Aorta (tissue), 5 donors: Measurements from ENCODE around the gene IL27RA. TPM values are rescaled to one million over a fixed set of nuclear protein-coding genes. Genes with fewer than 3 reads are reported as not detected.

Experiments used
- ATAC-seq: fragments of 200-7000 bp; cut with Tn5 transposase; one replicate; pipeline ENCODE4 v1.9.1; 2022; ENCODE audit warnings: moderate library complexity; ENCODE audit not compliant: low FRiP score
- DNase-seq, 2 donors: peaks; one replicate each; pipeline ENCODE4 v3.0.0-alpha.2; 2020
- H3K27ac ChIP-seq, 2 donors: one replicate each; pipeline ENCODE4 v1.5.1; 2013; ENCODE audit warnings: low read length in 2 of 2, mild to moderate bottlenecking in 2 of 2, moderate library complexity in 2 of 2, control low read depth in 1 of 2, inconsistent platforms in 1 of 2, low read depth in 1 of 2
- H3K27me3 ChIP-seq, 2 donors: one replicate each; pipeline ENCODE4 v1.6.1; 2013; ENCODE audit warnings: control low read depth in 1 of 2, low read length in 1 of 2, mild to moderate bottlenecking in 1 of 2, moderate library complexity in 1 of 2; ENCODE audit not compliant: insufficient read depth in 2 of 2, control insufficient read depth in 1 of 2
- H3K36me3 ChIP-seq, 2 donors: one replicate each; pipeline ENCODE4 v1.6.1; 2013; ENCODE audit warnings: control low read depth in 1 of 2, low read length in 1 of 2, mild to moderate bottlenecking in 1 of 2; ENCODE audit not compliant: insufficient read depth in 2 of 2, control insufficient read depth in 1 of 2
- H3K4me1 ChIP-seq, 2 donors: one replicate each; pipeline ENCODE4 v1.6.1; 2013; ENCODE audit warnings: low read length in 2 of 2, control low read depth in 1 of 2, mild to moderate bottlenecking in 1 of 2, moderate library complexity in 1 of 2; ENCODE audit not compliant: insufficient read depth in 2 of 2, control insufficient read depth in 1 of 2
- H3K4me3 ChIP-seq, 2 donors: one replicate each; pipeline ENCODE4 v1.5.1; 2013; ENCODE audit warnings: low read length in 2 of 2, control low read depth in 1 of 2, mild to moderate bottlenecking in 1 of 2
- H3K9me3 ChIP-seq: one replicate; pipeline ENCODE4 v1.6.1; 2013; ENCODE audit warnings: mild to moderate bottlenecking, low read length; ENCODE audit not compliant: control insufficient read depth
- WGBS, 2 donors: extraction: QIAGEN DNeasy Blood & Tissue Kit; methylation state at CpG; one replicate each; pipeline ENCODE4 v1.1.7; 2013; 5-methylcytosine and 5-hydroxymethylcytosine counted together
- intact Hi-C, 2 donors: fragments of 100-400 bp; cut with DNase I; formaldehyde crosslinking; loops; one replicate each; pipeline versions ENCODE4 v1.14.2 to v1.15.0; 2022
- polyA plus RNA-seq, 2 donors: library from polyadenylated mRNA; stranded (reverse); fragments of 200-250 nt; gene quantifications; one replicate each; pipeline ENCODE4 v1.2.3, GENCODE V29; 2013
- total RNA-seq, 2 donors: library from RNA; stranded (reverse); fragmentation: NEBNext Ultra II Directional; extraction: Animal tissue kit (Norgen Biotek cat#: 25700); gene quantifications; one replicate each; pipeline ENCODE4 v1.2.1, GENCODE V29; 2021
- donor health status: healthy with polysubstance abuse.
- donor health status: Bipolar disorder and iron deficiency.
- donor health status: DM: no; HTN: no; CAD: no.
- donor health status: DM: no; HTN: no; CAD: no.
- donor health status: DM: yes; HTN: yes; CAD: no.

The IL27RA gene
- total and polyA plus RNA-seq, 4 donors = 0.36 to 5.5 (median 2.0) TPM

DNA sequence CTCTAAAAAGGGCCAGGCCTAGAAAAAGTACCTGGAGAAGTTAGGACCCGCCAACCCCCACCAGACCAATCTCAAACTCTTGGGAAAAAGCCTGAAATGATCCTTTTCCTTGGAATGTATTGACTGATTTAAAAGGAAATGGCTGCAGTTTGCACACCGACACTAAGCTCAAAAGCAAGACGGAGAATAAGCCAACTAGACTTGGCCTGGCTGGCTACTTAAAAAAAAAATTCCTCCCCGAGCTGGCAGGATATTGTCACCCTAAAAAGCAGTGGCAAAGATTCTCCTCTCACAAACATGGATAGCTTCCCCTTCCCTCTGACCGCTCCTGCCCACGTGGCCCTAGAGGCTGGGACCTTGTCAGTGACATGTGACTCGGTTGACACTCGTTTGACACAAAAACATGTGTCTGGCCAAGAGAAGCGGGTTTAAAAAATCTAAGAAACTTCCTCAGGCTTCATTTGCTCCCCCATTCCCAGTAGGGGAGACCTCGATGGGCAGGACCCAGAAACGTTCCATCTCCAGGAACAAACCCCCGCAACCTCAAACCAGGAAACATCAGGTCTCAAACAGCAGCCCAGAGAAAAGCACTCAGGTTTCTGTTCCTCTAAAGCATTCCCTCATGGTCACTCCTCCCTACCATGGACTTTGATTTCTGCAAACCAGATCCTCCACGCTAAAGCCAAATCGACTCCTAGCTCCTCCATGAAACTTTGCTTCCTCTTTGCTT, 26.8 kb upstream of the IL27RA start:
- H3K4me3 ChIP-seq = no peak overlapping the region
- DNase-seq (peak; percentile 85 to 88), ATAC-seq (no peak)
- H3K27me3 ChIP-seq = no peaks in the 10 kb centered on the region
- WGBS, 2 donors = 3 to 4% methylated on average over 14 of the region's 14 CpGs
- peak overlapping the region in 1 of 2 donors; percentile 85 for H3K27ac ChIP-seq
- H3K9me3 ChIP-seq = no peaks in the 10 kb centered on the region
- no peaks in the 10 kb centered on the region for H3K4me1 ChIP-seq
- H3K36me3 ChIP-seq = no peaks in the 10 kb centered on the region
- intact Hi-C loops = loop anchor here (5.0 to 10.0 kb wide), 2 partner anchors 50 to 52 kb away; partner anchors contain the start of gene DCAF15 (in 2 of the 2)

- ATAC-seq (peak; percentile 84), DNase-seq (peak; percentile 94 to 98)
- Histone ChIP-seq H3K4me1 (no peaks in the 10 kb centered on the region), H3K36me3 (no peaks in the 10 kb centered on the region), H3K4me3 (peak overlapping the region; percentile 64 to 98), H3K9me3 (no peaks in the 10 kb centered on the region), H3K27ac (peak overlapping the region in 1 of 2 donors; percentile 92), H3K27me3 (no peaks in the 10 kb centered on the region)
- 3 to 8% methylated on average over 13 to 50 of the region's 50 CpGs for WGBS, 2 donors
- intact Hi-C loops = loop anchor here in 1 of 2 donors (2.0 to 10.0 kb wide), 2 partner anchors 51 to 131 kb away; partner anchors contain the start of genes ASF1B and DCAF15
These were observed 26.0 kb upstream of the IL27RA start for GRCh38 chr19:14005349-14006084.

DNA sequence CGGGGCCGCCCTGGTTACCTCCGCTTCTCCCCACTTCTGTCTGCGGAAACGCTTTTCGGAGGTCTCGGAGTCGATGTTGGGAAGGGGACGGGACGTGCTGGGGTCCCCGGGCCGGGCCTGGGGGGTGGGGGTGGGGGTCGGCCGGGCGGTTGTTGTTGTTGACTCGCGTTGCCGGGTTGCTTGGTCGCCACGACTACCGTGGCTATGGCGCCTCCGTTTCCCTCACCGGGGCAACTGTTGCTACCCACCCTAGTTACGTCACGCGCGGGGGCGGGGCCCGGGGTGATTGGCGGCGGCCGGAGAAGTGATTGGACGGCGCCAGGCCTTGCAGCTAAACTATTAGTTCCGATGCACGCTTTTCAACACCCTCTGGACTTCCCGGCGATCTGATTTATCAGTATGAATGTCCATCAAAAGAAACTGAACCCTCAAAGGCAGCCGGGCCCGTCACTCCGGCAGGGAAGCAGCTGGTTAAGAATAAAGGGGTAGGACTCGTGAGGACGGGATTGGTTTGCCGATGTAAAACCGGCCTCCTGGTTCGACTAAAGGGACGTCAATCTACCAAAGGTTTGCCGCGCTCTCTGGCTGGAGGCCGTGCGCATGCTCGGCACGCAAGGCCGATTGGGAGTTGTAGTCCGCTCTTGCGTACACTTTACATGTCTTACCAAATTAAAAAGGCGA, 25.3 kb upstream of the IL27RA start, which contains the start of gene RFX1:
Gene RFX1, minus strand, starts transcription at position 236 of the 681 bp plus-strand sequence. CDS start 12,477 bp downstream, outside the sequence.
- H3K9me3 ChIP-seq = no peaks in the 10 kb centered on the region
- DNase-seq = peak; percentile 100
- intact Hi-C loops = loop anchor here in 1 of 2 donors (2.0 to 10.0 kb wide), 2 partner anchors 51 to 131 kb away; partner anchors contain the start of genes ASF1B and DCAF15
- no peaks in the 10 kb centered on the region for H3K27me3 ChIP-seq
- whole genome bisulfite sequencing, 2 donors = 0 to 1% methylated on average over 49 to 58 of the region's 58 CpGs
- peak within 1 kb of the TSS; percentile 87 to 92 for H3K27ac ChIP-seq
- peak; percentile 95 for ATAC-seq
- peak within 1 kb of the TSS; percentile 64 to 98 for H3K4me3 ChIP-seq
- no peaks in the 10 kb centered on the region for H3K4me1 ChIP-seq
- H3K36me3 ChIP-seq = no peaks in the 10 kb centered on the region

DNA sequence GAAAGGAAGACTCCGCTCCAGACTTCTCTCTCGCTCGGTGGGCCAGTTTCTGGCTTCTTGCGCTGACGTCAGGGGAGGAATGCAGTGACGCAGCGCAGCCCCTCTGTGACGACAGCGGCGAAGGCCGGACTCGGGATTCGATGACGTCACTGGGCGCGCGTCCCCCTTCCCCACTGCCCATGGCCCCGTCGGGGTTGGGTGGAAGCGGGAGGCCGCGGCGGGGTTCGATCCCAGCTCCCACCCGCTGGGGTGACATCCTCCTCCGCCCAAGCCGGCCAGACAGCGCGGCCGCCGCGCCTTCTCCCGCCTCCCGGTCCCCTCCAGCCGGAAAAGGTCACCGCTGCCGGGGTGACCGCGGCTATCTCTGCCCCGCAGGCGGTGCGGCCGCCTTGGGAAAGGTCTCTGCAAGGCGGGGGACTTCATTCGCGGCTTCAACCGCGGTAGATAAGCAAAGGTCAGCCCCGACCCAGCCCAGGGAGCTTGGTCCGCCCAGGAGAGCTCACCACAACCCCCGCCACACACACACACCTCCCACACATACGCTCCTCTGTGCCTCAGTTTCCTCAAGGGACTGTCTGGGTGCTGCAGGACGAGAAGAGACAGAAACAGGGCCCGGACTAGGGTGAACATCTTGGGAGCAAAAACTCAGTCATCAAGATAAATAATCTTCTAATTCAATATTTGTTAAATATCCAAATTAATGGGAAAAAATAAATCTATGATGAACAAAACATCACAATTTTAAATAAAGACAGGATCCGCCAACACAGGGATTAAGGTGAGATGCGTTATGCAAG, 24.6 kb upstream of the IL27RA start:
- Histone ChIP-seq H3K36me3 (no peaks in the 10 kb centered on the region), H3K4me1 (no peaks in the 10 kb centered on the region), H3K27ac (peak overlapping the region; percentile 87 to 92), H3K9me3 (no peaks in the 10 kb centered on the region), H3K27me3 (no peaks in the 10 kb centered on the region), H3K4me3 (peak overlapping the region; percentile 58 to 74)
- peak; percentile 92 to 96 for DNase-seq
- intact Hi-C loops = loop anchor here in 1 of 2 donors (2.0 to 10.0 kb wide), 2 partner anchors 52 to 130 kb away; partner anchors contain the start of genes ASF1B and DCAF15
- ATAC-seq = peak; percentile 84
- WGBS, 2 donors = 4 to 5% methylated on average over 55 to 56 of the region's 56 CpGs

DNA sequence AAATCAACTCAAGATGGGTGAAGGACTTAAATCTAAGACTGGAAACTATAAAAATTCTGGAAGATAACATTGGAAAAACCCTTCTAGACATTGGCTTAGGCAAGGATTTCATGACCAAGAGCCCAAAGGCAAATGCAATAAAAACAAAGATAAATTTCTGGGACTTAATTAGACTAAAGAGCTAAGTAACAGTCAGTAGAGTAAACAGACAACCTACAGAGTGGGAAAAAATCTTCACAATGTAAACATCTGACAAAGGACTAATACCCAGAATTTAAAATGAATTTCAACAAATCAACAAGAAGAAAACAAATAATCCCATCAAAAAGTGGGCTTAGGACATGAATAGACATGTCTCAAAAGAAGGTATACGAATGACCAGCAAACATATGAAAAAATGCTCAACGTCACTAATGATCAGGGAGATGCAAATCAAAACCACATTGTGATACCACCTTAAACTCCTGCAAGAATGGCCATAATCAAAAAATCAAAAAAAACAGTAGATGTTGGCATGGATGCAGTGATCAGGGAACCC, 19.1 kb upstream of the IL27RA start:
- no peak for ATAC-seq
- H3K4me1 ChIP-seq = no peaks in the 10 kb centered on the region
- no peaks in the 10 kb centered on the region for H3K27me3 ChIP-seq
- H3K4me3 ChIP-seq = no peak overlapping the region
- intact Hi-C loops = no loop called here
- H3K9me3 ChIP-seq = no peaks in the 10 kb centered on the region
- no peak for DNase-seq
- H3K27ac ChIP-seq = no peak overlapping the region
- 83 to 92% methylated on average over 2 of the region's 2 CpGs for WGBS, 2 donors
- no peaks in the 10 kb centered on the region for H3K36me3 ChIP-seq

DNA sequence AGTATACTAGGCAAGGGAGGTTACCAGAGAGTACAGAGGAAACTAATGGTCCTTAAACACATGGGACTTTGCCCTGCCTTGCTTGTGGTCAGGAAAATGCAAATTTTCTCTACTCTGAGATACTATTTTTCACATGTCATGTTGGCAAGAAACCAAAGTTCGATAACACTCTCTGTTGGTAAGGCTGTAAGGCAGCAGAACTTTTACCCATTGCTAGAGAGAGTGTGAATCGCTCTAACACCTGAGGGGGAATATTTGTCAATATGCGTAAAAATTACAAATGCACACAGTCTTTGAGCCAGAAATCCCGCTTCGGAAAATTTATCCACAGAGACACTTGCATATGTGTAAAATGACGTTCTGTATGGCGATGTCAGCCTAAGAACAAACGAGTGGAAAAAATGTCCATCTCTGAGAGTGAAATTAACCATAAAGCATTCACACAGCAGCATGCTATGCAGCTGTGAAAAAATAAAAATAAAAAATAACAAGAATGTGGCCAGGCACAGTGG, 16.0 kb upstream of the IL27RA start:
- 69 to 73% methylated on average over 8 of the region's 8 CpGs for WGBS, 2 donors
- Histone ChIP-seq H3K4me3 (no peak overlapping the region), H3K27me3 (no peaks in the 10 kb centered on the region), H3K36me3 (no peaks in the 10 kb centered on the region), H3K4me1 (no peaks in the 10 kb centered on the region), H3K9me3 (no peaks in the 10 kb centered on the region), H3K27ac (no peak overlapping the region)
- ATAC-seq (no peak), DNase-seq (no peak)
- intact Hi-C loops = no loop called here

GRCh38 chr19:14019100-14019499, 12.5 kb upstream of the IL27RA start:
- Histone ChIP-seq H3K4me3 (no peak overlapping the region), H3K27ac (no peak overlapping the region), H3K36me3 (no peaks in the 10 kb centered on the region), H3K27me3 (no peaks in the 10 kb centered on the region), H3K4me1 (no peaks in the 10 kb centered on the region), H3K9me3 (no peaks in the 10 kb centered on the region)
- WGBS, 2 donors = 78 to 79% methylated on average over 6 of the region's 6 CpGs
- DNase-seq = no peak
- intact Hi-C loops = no loop called here
- no peak for ATAC-seq
